ENCODE results near the gene FOXN3. TPM values are rescaled to one million over a fixed set of nuclear protein-coding genes. Genes with fewer than 3 reads are reported as not detected.
A peak's percentile ranks its signal among the peaks of the same experiment; 100 is the strongest.

The FOXN3 gene
- total RNA-seq, 1 experiment from 2014 or later = 125 TPM

- Mint-ChIP-seq H3K27ac (peak overlapping the region in 1 of 3 experiments; percentile 72; a peak in 2 of 7 replicates), H3K4me3 (no peak overlapping the region; a peak in 1 of 5 replicates), H3K36me3 (ENCODE audit: insufficient read depth in 1 of 3, low read depth in 3 of 3) (peaks cover 9 to 13% (median 10%) of the 10 kb centered on the region in 3 experiments; a peak in 5 of 7 replicates), H3K27me3 (ENCODE audit: low read depth) (no peaks in the 10 kb centered on the region), H3K4me1 (peaks cover 74 to 77% of the 10 kb centered on the region in 2 experiments), H3K9me3 (no peaks in the 10 kb centered on the region)
- H3K9me3 ChIP-seq (ENCODE audit: control insufficient read depth, low read depth, low read length) = no peaks in the 10 kb centered on the region
- no peak overlapping the region for H4K8ac ChIP-seq (replicated peaks; ENCODE audit: insufficient read length, low read depth, low read length)
- H3K4me2 ChIP-seq (ENCODE audit: insufficient read depth, insufficient read length, low read length) = no peak overlapping the region
- no peak overlapping the region for H4K91ac ChIP-seq (ENCODE audit: insufficient read length, low read depth, low read length)
- H3K56ac ChIP-seq (ENCODE audit: insufficient read length, low read depth, low read length) = no peak overlapping the region
- H3K18ac ChIP-seq (ENCODE audit: insufficient read length, low read depth, low read length) = no peak overlapping the region
- no peak overlapping the region for H3K4ac ChIP-seq (ENCODE audit: low read depth, low read length)
- no peaks in the 10 kb centered on the region for H4K20me1 ChIP-seq (ENCODE audit: control insufficient read depth, insufficient read depth, insufficient read length)
- no peak overlapping the region for H4K5ac ChIP-seq (ENCODE audit: insufficient read length, low read depth, low read length)
- peak; percentile 43; the same call in 2 of the 3 replicates for TF ChIP-seq CTCF (conservative IDR thresholded peaks at IDR 0.05)
- H3K9ac ChIP-seq (ENCODE audit: extremely low read depth, insufficient read length, low read length) = no peak overlapping the region
- H3K79me2 ChIP-seq (ENCODE audit: insufficient read depth, low read length) = peaks cover 4% of the 10 kb centered on the region; the same call in 1 of the 2 replicates
- H3K4me1 ChIP-seq (ENCODE audit: insufficient read depth, low read length) = peaks cover 11% of the 10 kb centered on the region; the same call in 1 of the 2 replicates
- no peaks in the 10 kb centered on the region for H3K27me3 ChIP-seq (ENCODE audit: insufficient read depth, low read length)
- H3K14ac ChIP-seq (ENCODE audit: insufficient read depth, low read length) = no peak overlapping the region
- no peak overlapping the region for H3K27ac ChIP-seq (ENCODE audit: insufficient read length, low read depth, low read length)
- DNase-seq = no peak
- WGBS (ENCODE audit: extremely low coverage, insufficient read length, low lambda C conversion rate) = no CpG with 5 or more reads among the region's 7 CpGs
- H3K23ac ChIP-seq (ENCODE audit: insufficient read length, low read depth, low read length) = no peak overlapping the region
- peaks cover 3% of the 10 kb centered on the region for H3K79me1 ChIP-seq (ENCODE audit: insufficient read depth, low read depth, low read length, poor library complexity, severe bottlenecking)
- no peak overlapping the region for H2AK5ac ChIP-seq (ENCODE audit: insufficient read length, low read length)
- H2BK12ac ChIP-seq (ENCODE audit: insufficient read length, low read depth, low read length) = no peak overlapping the region
- no peaks in the 10 kb centered on the region for H3K23me2 ChIP-seq (ENCODE audit: insufficient read length, low read depth, low read length, poor library complexity, severe bottlenecking)
- no peak overlapping the region for H2BK15ac ChIP-seq (ENCODE audit: low read depth, low read length)
- no peak overlapping the region for H2AFZ ChIP-seq (ENCODE audit: low read length)
- no peak overlapping the region for H2BK120ac ChIP-seq (ENCODE audit: low read depth, low read length, poor library complexity, severe bottlenecking)
- H3T11ph ChIP-seq (ENCODE audit: low read length) = no peak overlapping the region
- no peak overlapping the region for H2BK20ac ChIP-seq (ENCODE audit: low read depth, low read length, poor library complexity, severe bottlenecking)
- H2BK5ac ChIP-seq (ENCODE audit: insufficient read length, low read length) = no peak overlapping the region
Measured at GRCh38 chr14:89207925-89208328, 209.1 kb downstream of the FOXN3 start.
